Measurements from ENCODE around the gene DGKQ. TPM values are rescaled to one million over a fixed set of nuclear protein-coding genes. Genes with fewer than 3 reads are reported as not detected.
"Not testable (repeated sequence)": the region's sequence is repeated elsewhere in the genome, so short reads cannot be mapped to it uniquely, and the experiment has no call there.

DGKQ gene
- total RNA-seq, 1 donor from 2014 or later = 17.0 TPM

- DNase-seq (ENCODE audit: low spot score) = not testable (repeated sequence)
These were observed 2.6 kb upstream of the DGKQ start for GRCh38 chr4:976016-976415.

- DNase-seq (ENCODE audit: low spot score) = no peak
These were observed 1.3 kb upstream of the DGKQ start for GRCh38 chr4:974668-975067.

GRCh38 chr4:972651-973424 is 531 bp downstream of the DGKQ start:
- DNase-seq (ENCODE audit: low spot score) = no peak

DNA sequence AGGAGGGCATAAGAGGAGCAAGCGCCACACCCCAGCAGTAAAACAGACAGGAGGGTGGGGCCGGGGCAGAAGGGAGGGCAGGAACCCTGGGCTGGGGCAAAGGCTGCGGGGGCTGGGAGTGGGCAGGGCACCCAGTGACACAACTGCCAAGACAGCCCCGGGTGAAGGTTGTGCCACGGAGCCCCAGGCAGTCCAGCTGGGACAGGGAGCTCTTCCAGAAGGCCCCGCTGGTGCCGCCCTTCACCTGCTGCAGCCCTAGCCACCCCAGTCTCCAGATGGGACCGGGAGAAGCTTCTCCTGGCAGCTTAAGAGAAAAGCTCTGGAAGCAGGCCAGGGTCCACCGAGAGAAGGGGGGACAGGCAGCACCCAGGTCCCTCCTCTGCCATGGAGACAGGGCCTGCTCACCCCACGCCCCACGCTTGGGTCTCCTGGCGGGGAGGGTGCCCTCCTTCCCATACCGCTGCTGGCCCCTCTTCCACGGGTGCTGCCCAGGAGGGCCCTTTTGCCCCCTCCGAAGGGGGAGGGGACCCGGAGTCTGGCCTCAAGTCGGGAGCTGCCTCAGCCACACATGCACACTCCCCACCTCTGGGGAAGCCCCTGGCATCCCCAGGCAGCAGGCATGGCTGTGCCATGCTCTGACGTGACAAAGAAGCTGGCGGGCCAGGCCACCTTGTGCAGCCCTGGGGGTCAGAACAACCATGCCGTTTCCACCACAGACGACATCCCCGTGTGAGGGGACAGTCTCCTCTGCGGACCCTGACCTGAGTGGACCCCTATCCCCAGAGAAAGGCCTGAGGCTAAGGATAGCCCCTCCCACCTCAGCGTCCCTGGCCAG is 1.5 kb downstream of the DGKQ start:
- no peak for DNase-seq (ENCODE audit: low spot score)

DNA sequence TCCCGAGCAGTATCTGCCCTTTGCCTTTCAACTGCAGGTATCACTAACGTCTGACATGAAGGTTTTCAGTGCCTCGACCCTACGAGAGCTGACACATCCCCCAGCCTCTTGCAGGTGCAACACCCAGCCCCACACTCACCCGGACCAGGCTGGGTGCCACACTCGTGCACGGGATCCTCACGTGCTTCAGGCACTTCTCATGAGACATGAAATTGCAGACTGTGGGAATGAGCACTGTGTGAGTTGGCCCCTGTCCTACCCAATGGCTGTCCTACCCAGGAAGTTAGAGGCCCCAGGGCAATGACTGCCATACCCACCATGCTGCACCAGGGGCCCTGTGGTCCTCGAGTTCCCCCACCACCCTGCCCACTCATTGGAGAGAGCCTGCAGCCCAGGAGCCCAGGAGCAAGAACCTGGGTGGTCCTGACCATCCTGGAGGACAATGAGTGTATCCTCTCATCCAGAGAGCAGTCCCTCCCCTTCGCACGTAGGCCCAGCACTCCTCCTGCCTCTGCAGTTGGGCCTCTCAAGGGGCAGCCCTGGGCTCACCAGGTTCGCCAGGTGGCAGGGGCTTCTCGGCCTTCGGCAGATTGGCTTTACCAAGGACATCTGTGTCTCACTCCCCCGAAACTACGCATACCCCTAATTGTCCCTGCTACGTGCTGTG is 2.4 kb downstream of the DGKQ start:
- no peak for DNase-seq (ENCODE audit: low spot score)

DNA sequence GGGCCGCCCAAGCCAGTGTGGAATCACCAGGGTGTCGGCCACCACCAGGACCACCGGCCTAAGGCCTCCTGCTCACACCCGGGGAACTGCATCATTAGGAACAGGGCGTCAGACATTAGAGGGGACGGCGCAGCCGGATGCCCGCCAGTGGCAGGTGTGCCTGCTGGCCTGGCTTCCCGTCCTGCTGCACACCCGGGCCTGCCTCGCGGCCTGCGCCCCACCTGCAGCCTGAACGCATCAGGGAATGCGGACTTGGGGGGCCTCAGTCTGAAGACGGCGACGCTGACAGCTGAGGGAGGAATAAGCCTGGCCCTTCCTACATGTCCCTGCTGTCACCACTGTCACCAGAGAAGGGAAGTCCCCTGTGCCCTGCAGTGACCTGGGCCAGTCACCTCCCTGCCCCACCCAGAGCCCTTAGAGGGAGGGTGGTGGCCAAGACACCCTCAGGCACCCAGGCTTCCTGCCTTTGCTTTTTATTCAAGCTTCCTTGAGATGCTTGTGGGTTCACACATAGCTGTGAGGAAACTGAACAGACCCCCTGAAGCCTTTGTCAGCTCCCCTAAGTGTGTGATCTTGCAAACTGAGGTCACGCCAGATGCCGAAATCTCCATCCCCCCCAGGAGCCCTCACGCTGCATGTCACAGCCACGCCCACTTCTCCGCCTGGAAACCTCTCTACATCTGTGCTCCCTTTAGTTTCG is 3.2 kb downstream of the DGKQ start:
- DNase-seq (ENCODE audit: low spot score) = no peak

GRCh38 chr4:968621-969394 is 4.6 kb downstream of the DGKQ start:
- no peak for DNase-seq (ENCODE audit: low spot score)

DNA sequence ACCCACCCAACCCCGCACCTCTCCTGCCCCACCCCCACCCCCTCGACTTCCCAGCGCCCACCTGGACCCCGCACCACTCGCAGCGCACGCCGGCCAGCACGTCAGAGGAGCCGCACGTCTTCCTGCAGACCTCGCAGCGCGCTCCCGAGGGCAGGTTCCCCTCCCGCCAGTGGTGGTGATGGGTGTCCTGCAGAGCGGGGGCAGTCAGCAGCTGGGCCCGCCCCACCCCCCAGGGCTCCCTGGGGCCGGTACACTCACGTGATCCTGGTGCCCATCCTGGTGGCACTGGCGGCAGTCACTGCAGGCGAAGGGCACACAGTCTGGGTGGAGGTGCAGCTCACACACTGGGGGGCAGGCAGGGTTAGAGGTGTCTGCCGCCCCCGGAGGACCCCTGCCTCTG is 5.1 kb downstream of the DGKQ start:
- no peak for DNase-seq (ENCODE audit: low spot score)

GRCh38 chr4:967113-968104 is 6.0 kb downstream of the DGKQ start:
- no peak for DNase-seq (ENCODE audit: low spot score)

GRCh38 chr4:966266-967112 is 6.9 kb downstream of the DGKQ start:
- DNase-seq (ENCODE audit: low spot score) = no peak

DNA sequence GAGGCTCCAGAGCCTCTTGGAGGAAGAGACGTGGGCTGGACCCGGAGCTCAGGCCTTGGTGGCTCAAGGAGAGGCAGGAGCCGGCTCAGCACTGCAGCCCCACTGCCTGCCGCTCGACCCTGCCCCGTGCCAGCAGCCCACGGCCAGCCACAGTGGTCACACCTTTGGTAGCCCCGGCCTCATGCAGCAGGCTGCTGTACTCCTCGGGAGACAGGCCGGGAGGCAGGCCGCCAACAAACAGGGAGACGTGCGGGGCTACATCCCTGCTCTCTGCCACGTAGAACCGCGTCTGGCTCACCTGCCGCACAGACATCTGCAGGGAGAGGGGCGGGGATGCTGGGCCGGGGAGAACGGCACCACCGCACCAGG is 7.6 kb downstream of the DGKQ start:
- DNase-seq (ENCODE audit: low spot score) = no peak

- DNase-seq (ENCODE audit: low spot score) = no peak
These were observed 8.2 kb downstream of the DGKQ start for GRCh38 chr4:965048-965765.

DNA sequence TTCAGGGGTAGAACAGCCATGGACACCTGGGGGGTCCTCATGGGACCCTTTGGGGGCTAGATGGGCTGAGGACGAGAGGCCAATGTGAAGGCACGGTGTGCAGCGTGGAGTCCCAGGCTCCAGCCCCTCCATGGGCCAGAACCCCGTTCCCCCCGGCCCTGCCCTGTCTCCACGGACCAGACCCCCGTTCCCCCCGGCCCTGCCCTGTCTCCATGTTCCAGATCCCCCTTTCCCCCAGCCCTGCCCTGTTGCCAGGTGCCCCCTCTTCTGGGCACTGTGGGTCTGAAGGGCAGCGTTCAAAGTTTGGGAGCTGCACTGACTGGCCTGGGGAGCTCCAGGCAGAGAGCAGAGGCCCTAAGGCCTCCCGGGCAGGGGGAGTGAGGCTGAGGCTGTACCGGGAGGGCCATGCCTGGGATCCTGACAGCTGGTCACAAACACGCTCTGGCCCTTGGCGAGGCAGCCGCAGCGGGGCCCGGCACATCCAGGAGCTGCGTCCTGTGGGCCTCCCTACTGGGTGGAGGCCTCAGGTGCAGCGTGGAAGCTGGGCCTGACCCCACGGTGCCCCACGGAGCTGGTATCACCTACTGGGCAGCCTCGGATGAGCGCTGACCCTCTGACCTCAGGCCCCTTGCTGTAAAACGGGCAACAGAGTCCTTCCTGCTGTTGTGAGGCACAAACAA is 8.9 kb downstream of the DGKQ start:
- no peak for DNase-seq (ENCODE audit: low spot score)

DNA sequence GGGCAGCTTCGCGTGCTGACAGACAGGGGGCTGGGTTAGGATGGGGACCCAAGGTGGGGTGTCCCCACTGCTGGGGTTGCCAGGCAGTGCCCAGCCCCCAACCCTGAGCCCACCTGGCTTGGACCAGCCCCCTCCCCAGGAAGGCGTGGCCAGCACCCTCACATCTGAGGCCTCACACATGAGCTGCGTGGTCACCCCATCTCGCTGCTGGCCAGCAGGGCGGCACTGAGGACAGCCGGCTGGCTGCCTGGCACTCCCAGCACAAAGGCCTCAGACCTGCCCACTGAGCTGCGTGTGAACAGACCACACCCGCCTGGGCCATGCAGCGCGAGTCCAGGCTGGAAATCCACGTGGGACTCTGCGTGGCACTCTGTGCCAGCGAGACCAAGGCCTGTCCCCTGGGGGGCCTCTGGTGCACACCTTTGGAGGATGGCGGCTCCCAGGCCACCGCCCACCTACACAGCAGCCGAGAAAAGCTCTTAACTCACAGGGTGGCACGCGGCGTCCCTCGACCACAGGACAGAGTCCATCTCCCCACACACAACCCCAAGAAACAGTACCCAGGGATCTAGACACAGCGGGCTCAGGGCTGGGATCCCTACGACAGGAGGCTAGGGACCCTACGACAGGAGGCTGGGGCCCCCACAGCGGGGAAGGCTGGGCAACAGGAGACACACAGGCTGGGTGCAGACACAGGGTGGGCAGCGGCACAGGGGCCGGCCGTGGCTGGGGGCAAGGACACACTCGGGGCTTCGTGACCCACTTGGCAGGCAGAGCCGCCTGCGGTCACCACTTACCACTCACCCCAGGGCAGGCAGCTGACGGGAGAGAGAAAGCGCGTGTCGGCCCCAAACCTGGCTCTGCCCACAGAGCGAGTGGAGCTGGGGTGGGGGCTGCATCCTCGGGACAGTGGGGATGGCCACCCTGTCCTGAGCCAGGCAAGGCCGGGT is 9.8 kb downstream of the DGKQ start:
- DNase-seq (ENCODE audit: low spot score) = no peak

DNA sequence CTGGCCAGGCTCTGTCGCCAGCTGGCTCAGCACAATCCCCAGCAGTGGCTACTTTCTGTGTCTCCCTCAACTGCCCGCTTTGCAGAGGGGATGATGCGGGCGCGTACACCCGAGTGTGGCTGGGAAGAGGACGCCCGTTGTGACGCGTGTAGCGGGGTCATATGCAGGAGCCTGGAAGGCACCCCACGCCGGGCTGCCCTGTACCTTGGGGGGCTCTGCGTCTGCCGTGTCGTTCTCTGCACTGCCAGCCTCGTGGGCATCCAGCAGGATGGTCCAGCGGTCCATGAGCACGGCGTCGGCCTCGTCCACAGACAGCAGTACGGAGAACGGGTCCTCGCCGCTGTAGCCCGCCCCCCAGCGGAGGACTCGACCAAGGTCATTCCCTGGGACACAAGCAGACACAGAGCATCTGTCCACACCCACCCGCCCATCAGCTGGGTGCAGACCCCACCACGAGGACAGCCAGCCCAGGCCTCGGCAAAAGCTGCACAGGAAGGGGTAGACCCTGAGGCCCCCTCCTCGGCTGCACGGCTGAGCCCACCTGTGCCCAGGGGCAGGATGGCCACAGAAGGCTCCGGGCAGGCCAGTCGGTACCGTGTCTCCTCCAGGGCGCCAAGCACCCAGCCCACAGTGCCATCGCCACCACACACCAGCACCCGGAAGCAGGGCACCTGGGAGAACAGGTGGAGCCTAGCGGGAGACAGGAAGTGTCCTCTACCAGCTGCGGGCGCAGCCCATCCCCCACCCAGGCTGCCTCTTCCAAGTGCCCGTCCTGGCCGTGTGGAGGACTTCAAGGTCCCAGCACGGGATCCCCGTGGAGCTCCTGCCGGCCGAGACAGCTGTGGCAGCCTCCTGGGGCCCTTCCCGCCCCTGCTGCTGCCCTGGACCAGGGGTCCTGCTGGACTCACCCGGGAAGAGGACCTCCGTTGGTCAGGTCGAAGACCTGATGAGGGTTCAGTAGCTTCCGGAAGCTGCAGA is 10.8 kb downstream of the DGKQ start:
- DNase-seq (ENCODE audit: low spot score) = no peak
